ENCODE data around the gene TPRG1L.

The TPRG1L gene

GRCh38 chr1:3630161-3630611, 5.4 kb downstream of the TPRG1L start:
- no peak for DNase-seq

GRCh38 chr1:3630914-3631313, 6.1 kb downstream of the TPRG1L start:
- no peak for DNase-seq

DNA sequence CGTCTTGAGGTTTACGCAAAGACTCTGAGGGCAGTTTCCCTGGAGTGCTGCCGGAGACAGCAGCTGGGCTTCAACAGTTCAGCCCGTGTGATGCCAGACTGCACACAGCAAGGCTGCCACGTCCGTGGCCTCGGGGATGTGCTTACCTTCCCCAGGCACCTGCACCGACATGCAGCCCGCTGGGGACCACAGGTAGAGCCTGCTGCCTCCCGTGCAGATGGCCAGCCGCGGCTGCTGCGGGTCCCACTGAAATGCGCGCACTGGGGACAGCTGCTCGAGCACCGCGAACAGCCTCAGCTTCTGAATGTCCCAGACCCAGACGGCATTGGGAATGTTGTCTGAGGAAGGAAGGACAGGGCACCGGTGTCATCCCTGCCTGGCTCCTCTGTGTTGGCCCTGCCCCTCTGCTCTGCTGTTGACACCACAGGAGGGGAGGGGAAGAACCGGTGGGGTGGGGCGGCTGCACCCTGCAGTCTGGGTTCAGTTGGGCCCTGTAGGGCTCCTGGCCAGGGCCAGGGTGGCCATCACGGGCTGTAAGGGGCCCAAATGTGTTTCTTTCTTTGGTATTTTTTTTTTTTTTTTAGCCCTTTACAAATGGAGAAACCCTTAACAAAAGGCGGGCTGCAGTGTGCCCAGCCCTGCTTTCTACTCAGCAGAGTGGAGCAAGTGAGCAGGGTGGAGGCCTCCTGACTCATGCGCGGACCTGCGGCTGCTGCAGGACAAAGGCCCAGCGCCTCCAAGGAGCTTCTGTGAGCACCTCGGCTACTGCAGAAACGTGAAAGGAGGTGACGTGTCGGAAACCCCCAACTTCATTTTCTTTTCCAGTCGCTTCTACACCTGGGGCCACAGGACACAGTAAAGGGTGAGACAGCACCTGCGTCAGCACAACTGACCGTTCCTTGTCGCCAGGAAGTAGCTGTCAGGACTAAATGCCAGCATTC, 6.8 kb downstream of the TPRG1L start:
- DNase-seq = no peak

GRCh38 chr1:3632298-3632697, 7.5 kb downstream of the TPRG1L start:
- no peak for DNase-seq

- no peak for DNase-seq
Observed at GRCh38 chr1:3632716-3633343, 8.0 kb downstream of the TPRG1L start.

DNA sequence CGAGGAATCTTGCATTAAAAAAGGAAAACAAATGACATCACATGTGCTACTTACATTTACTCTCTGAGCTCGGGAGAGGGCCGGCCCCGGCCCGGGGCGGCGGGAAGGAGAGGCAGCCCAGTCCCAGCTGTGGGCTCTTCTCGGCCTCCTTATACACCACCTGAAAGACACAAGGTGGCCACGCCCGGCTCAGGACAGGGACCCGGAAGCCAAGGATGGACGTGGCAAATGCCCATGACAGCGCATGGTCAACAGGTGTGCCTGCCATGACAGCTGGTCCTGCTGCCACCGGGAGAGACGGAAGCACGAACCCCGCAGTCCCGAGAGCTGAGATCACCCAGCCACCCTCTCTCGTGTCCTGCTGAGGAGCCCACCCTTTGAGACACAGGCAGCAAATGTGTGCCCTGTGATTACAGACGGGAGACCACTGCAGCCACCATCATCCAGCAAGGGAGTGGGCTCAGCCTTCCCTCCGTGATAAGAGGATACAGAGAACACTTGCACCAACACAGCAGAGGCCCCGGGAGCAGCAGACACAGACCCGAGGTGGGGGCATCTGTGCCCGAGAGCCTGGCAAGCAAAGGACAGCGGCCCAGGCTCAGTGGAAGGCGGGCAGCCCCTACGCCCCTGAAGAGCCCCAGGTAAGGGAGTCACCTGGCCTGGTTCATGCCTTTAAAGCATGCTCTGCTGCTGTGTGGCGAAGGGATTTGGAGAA, 8.7 kb downstream of the TPRG1L start:
- no peak for DNase-seq

DNA sequence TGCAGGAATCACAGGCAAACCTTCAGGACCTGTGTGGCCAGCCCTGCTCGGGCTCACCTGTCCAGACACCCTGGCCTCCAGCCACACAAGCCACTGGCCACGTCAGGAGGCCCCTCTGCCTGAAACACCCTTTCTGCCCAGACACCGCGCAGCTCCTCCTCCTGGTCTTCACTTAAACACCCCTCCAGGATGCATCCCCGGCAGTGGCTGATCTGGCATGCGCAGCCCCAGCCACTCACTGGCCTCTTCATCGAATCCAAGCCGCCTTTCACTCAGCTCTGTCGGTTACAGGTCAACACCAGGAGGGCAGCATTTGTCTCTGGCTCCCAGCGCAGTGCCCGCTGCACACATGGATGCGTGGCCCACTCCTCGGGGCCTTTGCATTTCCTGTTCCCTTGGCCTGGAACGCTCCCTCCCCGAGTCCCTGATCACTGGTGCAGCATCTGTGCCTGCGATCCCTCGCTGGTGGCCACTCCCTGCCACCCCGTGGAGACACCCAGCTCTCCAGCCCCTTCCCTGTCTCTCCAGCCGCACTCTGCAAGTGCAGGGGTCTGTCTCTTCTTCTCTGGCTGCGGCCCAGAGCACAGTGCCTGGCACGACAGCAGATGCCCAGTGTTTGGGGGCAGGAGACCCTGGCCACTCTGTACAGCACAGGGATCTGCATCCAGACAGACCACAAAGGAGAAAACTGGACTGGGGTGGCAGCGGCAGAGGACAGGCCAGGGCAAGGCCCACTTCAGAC, 9.4 kb downstream of the TPRG1L start:
- DNase-seq = no peak

GRCh38 chr1:3636080-3636479, 11.3 kb downstream of the TPRG1L start:
- DNase-seq = no peak

DNA sequence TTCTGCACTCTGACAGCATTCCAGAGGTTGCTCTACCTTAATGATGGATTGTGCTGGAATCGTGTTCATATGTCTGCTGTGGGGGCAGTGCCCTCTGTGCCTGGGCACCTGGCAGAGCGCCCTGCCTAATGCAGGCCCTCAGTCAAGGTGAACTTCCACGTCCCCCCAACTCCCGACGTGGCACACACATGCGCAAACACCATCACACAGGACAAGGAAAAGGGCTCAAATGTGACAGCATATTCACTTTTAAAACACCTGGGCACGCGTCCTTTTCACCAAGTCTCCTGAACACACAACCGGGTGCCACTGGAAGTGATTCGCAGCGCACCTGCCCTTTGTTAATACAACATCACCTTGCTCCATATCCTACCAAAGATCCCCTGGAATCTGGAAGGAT, 11.7 kb downstream of the TPRG1L start:
- no peak for DNase-seq

DNA sequence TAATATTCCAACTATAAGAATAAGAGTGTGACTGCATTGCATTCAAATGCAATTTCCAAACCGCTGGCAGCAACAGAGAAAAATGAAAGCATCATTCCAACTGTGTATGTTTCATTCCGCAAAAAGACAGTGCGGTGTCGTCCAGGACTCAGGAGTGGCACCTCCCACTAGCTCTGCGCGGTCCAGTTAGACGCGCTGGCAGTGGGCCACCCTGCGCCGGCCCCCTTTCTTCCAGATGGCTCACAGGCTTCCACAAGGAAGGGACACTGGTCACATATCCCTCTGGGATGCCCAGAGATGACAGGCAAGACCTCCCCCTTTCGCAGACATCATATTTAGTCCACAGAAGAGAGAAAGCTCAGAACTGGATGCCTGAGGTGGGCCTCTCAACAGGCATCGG, 13.2 kb downstream of the TPRG1L start:
- no peak for DNase-seq

DNA sequence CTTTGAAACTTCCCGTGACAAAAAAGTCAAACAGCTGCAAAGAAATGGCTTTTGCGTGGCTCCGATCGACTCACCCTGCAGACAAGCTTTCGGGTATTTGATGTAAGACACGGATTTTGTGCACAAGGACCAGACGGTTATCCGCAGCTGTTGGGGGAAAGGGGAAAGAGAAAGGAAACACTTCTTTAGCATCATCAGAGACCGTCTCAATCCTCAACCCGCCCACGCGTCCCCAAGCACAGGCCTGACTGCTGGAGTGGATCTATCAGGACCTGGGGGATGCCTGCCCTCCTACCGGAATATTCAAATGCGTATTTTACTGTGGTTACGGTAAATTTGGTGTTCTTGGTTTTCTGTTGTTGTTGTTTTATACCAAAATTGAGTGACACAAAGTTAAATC, 13.9 kb downstream of the TPRG1L start:
- no peak for DNase-seq

GRCh38 chr1:3639397-3639911, 14.6 kb downstream of the TPRG1L start:
- DNase-seq = no peak

DNA sequence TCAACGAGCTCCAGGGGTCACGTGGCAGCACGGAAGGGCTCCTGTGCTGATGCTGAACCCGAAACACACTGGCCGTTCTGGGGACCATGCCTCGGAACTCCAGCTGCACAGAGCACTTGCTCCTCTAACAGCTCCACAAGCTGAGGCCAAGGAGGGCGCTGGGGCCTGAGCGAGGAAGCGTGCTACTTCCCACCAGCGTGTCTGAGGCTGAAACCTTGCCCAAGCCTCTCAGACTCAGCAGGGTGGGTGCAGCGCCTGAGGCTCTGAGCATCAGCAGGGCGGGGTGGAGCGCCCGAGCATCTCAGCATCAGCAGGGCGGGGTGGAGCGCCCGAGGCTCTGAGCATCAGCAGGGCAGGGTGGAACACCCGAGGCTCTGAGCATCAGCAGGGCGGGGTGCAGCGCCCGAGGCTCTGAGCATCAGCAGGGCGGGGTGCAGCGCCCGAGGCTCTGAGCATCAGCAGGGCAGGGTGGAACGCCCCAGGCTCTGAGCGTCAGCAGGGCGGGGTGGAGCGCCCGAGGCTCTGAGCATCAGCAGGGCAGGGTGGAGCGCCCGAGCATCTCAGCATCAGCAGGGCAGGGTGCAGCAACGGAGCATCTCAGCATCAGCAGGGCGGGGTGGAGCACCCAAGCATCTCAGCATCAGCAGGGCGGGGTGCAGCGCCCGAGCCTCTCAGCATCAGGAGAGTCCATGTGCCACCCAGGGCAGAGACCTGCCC, 15.5 kb downstream of the TPRG1L start:
- no peak for DNase-seq

GRCh38 chr1:3641046-3641760, 16.4 kb downstream of the TPRG1L start:
- DNase-seq = no peak

GRCh38 chr1:3641816-3642215, 17.0 kb downstream of the TPRG1L start:
- no peak for DNase-seq

DNA sequence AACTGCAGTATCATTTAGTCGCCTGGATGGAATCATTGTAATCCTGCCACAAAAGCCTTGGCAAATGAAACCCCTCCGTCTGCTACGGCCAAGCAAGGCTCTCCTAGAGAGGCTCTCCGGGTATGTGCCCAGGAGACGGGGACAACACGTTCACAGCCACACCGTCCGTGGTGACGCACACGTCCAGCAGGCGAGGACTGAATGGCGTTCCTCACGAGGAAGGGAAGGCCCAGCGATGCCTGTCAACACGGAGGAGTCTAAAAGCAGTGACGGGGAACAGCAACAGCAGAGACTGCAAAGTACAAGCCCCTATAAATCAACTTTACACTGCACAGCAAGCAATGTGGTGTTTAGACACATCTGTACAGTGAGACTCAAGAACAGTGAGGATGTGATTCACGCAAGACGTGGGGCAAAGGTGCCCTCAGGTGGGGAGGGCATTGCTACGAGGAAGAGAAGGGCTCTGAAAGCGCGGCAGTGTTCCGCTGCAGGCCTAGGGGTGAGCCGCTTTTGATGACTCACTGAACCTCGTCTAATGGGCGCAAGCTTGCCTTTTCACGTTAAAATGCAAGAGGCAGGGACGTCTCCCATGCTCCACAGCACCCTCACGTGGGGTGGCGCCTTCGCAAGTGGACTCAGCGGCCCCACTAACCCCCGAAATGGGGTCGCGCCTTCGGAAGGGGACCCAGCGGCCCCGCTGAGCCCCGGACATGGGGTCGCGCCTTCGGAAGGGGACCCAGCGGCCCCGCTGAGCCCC, 18.3 kb downstream of the TPRG1L start:
- no peak for DNase-seq

DNA sequence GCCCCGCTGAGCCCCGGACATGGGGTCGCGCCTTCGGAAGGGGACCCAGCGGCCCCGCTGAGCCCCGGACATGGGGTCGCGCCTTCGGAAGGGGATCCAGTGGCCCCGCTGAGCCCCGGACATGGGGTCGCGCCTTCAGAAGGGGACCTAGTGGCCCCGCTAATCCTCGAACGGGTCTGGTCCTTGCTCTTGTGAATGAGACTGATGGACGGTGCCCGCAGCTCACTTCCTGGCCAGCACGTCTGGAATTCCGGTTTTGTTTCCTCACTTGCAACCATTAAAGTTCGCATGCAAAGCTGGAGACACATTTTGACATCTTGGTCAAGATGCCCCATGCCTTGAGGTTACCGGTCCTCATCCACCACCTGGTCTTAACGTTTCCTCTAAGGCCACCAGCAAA, 19.5 kb downstream of the TPRG1L start:
- no peak for DNase-seq

DNA sequence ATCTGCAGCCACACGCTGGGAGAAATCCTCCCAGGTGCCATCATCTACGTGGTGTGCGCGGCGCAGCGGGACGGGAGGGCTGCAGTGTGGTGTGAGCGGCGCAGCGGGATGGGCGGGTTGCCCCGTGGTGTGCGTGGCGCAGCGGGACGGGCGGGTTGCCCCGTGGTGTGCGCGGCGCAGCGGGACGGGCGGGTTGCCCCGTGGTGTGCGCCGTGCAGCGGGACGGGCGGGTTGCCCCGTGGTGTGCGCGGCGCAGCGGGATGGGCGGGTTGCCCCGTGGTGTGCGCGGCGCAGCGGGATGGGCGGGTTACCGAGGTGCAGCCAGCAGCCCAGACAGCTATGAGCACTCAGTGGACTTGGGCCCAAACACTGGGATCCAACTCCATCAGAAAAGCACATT, 20.4 kb downstream of the TPRG1L start:
- DNase-seq = no peak

GRCh38 chr1:3645666-3646355, 21.0 kb downstream of the TPRG1L start:
- no peak for DNase-seq

DNA sequence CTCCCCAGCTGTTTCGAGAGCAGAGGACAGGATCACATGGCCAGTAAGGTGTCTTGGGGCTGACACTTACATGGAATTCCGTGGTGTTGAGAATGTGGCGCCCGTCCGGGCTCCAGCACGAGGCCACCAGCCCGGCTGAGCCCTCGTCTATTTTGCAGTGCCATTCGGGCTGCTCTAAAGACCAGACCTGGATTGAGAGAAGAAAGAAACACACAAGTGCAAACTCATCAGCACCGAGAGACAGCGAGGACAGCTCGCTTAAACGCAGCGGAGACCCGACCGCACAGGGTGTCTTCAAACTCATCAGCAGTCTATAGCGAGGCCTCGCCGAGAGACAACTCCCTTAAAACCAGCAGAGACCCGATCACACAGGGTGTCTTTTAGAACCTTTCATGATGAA, 21.8 kb downstream of the TPRG1L start:
- no peak for DNase-seq
